GM21737 (cell line): ENCODE data around the gene YPEL3.
A peak's percentile ranks its signal among the peaks of the same experiment; 100 is the strongest.

ENCODE experiments used
- ATAC-seq: cut with Tn5 transposase; IDR thresholded peaks from one replicate; pipeline ENCODE4 v1.9.1; 2021; ENCODE audit warnings: mild to moderate bottlenecking, moderate library complexity; ENCODE audit not compliant: unreplicated experiment

Gene YPEL3

DNA sequence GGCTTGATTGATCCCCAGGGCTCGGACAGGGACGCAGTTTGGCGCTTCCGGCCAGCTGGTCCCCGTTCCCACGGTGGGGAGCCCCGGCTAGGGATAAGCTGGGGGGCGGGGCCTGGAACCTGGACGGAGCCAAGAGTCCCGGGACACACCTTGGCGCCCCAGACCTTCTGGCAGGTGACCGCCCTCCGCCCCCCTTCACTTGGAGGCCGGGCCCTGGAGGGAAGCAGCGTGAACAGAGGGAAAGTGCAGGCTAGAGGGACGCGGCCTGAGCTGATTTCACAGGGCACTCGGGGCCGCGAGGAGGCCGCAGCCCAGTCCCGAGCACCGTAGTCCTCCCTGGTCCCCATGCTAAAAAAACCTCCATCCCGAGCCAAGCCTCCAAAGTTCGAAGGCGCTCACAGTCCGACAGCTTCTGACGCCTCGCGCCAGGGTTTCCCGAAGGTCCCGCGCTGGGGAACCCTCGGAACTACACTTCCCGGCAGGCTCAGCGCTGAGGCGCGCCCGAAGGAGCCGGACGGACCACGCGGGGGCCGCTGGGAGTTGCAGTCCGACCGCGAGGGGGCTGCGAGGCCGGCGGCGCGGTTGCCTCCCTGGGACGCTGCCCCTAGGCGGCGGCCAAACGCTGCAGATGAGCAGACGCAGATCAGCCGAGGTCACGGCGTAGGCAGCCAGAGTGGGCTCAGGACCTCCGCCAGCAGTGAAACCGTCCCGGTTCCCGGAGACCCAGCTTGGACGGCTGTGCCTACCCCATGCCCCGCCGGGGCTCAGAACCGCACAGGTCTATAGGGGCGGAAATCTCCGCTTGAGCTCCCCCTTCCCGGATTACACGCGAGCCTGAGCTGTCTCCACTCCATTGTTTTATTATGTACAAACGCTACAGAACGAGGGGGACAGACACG, 4.3 kb downstream of the YPEL3 start, which contains the start of gene TBX6:
TBX6 (minus strand) TSS at position 451 of the 899 bp plus-strand sequence. CDS start 731 bp downstream, outside the sequence.
- peak; percentile 60 for ATAC-seq

DNA sequence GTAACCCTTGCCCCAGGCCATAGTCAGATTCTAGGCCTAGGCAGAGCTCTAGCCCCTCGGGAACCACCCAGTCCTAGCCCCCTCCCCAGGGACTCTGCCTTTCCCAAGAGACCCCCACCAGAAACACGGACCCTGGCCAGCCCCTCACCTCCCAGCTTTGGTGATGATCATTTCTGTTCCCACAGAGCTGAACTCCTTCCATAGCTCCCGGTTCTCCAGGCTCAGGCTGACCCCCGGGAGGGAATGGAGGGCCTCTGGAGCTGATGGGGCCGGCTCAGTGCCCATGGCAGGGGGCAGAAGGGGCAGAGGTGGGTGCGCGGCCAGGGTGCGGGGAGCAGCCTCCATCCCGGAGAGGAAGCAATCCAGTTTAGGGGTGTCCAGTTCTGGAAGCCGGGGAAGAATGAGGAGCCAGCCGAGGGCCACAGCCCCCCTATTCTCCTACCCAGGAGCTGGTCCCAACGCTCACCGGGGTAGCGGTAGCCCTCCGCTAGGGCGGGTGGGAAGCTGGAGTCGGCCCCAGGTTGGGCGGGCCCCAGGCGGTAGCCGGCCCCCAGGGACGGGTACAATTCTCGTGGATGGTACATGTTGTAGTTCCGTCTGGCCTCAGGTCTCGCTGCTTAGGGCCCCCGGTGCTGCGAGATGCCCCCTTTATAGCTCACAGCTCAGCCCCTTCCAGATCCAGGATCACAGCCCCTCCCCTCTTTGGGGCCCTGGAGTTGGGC, 5.2 kb downstream of the YPEL3 start:
- no peak for ATAC-seq

DNA sequence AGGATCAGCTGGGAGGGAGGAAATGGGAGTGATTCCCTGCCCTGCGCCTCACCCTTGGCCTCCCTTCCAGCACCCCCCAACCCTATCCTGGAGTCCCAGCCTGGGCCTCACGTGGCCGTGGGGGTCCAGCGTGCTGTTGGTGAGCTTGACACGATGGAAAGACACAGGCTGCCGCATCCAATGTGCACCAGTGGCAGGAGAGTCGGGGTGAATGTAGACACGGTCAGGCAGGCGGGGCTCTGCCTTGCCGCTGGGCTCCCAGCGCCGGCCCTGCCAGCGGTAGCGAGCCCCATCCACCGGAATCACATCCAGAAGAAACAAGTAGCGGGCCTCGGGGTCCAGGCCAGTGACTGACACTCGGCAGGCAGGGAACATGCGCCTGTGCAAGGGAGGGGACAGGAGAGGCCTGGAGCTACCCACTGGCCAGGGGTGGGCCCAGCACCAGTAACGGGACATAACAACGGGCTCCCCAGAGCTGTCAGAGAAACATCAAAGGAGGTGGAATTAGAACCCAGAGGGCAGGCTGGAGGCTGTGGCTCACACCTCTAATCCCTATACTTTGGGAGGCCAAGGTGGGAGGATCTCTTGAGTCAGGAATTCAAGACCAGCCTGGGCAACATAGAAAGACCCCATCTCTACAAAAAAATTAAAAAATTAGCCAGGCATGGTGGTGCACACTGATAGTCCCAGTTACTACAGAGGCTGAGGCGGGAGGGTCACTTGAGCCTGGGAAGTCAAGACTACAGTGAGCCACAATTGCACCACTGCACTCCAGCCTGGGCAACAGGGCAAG, 7.0 kb downstream of the YPEL3 start:
- no peak for ATAC-seq

DNA sequence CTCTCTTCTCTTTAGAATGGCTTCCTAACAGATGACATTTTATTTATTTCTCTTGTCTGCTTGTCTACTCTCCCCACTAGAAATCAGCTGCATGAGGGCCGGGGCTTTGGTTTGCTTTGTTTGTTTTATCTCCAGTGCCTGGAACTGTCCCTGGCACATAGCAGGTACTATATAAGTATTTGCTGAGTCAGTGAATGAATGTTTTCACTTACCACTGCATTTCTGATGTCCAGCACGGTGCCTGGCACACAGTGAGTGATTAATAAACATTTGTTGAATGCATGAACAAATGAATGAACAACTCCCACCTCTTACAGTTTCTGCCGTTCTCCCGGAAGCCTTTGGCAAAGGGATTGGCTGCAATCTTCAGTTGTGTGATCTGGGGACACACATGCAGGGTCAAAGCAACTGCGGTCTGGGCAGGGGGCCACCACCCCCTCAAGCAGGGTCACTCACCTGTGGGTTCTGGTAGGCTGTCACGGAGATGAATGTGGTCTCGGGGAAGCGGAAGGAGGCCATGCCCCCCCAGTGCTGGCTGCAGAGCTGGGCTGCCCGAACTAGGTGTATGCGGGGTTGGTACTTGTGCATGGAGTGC, 7.7 kb downstream of the YPEL3 start:
- no peak for ATAC-seq

DNA sequence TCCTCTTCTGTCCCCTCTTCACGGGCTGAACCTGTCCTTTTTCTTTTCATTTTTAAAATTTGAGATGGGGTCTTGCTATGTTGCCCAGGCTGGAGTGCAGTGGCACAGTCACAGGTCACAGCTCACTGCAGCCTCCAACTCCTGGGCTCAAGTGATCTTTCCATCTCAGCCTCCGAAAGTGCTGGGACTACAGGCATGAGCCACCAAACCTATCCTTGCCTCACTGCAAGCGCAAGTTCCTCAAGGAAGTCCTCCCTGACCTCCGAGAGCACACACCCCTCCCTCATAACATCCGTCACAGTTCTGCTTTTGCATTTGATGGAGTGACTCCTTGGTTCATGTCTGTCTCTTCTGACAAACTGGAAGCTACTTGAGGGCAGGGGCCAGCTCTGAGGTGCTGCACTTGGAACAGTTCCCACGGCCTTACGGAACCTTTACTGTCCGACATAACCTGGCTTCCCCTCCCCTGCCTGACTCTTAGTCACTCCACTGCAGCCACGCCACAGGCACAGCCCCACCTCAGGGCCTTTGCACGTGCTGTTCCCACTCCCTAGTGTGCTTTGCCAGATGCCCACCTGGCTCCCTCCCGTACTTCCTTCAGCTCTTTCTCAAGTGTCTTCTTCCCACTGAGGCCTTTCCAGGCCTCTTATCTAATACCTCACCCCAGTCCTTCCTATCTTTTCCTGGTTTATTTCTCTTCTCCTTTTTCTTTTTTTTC, 8.7 kb downstream of the YPEL3 start:
- no peak for ATAC-seq

DNA sequence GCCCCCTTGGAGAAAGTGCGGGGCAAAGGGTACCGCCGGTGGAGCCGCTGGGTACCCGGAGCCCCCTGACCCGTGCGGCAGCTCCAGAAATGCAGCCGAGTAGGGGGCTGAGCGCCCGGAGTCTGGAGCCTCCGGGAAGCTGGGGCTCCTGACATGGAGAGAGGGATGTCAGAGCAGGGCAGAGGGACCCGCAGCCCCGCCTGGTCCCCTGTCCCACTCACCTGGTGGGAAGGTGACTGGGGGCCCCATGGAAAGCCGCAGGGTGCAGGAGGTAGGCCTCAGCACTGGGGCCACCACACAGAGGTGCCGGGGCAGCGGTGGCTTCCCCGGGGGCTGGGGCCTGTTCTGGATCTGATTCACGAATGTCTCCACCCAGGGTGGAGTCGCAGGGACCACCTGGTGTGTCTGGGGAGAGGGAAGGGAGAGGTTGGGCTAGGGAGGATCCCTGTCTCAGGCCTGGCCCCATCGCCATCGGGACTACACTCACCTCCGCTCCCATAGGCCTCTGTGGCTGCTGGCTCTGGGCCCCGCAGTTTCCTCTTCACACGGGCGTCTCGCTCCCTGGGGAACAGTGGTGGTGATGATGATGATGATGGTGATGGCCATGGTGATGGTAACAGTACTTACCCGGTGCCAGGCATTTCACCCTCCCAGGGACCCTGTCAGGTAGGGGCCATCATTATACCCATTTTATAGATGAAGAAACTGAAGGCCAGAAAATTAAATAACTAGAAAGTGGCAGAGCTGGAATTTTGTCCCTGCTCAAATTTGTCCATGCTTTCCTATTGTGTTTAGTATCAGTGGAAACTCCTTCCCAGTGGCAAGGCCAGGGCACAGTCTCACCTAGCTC, 9.5 kb downstream of the YPEL3 start:
- ATAC-seq, result no peak

DNA sequence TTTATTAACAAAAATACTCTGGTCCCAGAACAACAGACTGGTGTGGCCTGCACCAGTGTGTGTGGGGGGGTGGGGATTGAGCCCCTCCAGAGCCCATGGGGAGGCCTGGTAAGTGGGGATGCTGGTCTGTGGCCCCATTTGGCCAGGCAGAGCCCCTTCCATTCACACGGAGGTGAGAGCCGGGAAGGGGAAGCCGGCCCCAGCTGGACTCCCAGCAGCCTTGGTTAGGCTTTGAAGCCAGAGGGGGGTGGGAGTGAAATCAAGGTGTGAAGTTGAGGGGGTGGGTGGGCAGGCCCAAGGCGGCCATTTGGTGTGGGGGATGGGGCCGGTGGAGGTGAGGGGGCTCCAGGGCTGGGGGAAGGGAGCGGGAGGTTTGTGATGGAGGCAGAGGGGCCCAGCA, 10.2 kb downstream of the YPEL3 start:
- ATAC-seq, result no peak

DNA sequence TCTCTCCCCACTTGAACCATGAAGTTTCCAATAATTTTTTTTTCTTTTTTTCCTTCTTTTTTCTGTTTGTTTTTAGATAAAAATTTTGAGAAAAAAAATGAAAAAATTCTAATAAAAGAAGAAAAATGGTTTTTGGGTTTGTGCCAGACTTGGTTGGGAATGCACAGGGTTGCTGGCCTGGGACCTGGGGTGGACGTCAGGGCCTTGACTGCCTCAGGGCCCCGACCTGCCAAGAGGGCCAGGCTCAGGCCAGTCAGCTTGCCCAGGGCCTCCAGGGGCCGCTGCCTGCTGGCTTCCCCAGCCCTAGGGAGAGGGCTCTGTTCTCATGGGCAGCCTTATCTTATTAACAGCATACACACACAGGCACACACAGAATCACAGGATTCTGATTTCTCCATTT, 10.8 kb downstream of the YPEL3 start:
- no peak for ATAC-seq

DNA sequence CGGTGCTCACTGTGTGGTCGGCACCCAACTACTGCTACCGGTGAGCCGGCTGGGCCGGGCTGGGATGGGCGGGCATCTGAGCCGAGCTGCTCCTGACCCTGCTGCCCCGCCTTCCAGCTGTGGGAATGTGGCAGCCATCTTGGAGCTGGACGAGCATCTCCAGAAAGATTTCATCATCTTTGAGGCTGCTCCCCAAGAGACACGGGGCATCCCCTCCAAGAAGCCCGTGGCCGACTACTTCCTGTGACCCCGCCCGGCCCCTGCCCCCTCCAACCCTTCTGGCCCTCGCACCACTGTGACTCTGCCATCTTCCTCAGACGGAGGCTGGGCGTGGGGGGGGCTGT, 11.2 kb downstream of the YPEL3 start:
- ATAC-seq, result no peak

DNA sequence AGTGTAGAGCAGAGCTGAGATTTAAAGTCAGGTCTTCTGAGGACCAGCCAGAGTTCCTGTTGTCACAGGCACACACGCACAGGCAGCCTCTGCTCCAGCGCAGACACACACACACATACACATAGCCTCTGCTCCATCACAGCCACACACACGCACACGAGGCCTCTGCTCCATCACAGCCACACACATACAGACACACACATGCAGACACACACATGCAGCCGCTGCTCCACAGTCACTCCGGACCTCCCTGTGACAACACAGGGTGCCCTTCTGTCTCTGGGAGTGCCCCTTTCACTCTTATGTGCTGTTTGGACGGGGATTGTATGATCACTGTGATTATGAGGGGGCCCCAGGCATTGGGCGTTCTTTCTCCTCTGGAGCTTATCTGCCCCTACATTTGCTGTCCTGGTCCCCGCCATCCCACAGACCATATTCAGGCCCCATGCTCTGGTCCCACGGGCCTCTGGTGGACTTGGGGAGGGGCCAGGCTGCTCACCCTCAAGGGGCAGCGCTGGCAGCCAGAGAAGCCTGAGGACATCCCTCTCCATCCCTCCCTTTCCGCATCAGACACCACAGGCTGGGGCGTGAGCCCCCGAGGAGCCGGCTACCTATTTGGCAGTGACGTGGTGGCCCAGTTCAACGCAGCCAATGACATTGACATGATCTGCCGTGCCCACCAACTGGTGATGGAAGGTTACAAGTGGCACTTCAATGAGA, 11.8 kb downstream of the YPEL3 start:
- ATAC-seq, result no peak

DNA sequence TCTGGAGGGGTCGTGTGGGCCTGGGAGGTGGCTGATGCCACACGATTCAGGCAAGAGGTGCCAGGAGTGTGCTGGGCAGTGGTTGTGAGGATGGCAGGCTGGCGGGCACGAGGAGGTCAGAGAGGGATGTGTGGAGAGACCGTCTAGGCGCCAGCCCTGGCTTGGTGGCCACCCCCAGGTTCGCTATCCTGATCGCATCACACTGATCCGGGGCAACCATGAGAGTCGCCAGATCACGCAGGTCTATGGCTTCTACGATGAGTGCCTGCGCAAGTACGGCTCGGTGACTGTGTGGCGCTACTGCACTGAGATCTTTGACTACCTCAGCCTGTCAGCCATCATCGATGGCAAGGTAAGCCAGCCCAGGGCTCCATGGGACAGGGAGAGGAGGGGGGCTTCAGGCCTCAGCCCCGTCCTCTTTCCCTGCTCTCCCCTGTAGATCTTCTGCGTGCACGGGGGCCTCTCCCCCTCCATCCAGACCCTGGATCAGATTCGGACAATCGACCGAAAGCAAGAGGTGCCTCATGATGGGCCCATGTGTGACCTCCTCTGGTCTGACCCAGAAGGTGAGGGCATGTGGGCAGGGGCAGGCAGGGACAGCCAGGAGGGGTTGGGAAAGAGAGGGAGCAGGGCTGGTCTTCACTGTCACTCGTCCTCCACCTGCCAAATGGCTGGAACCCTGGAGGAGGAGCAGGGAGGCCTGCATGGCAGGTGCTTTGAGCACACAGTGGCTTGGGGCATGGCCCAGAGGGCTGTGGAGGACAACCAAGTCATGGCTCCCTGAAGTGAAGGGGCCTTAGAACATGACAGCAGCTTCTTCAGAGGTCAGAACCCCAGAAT, 12.6 kb downstream of the YPEL3 start:
- no peak for ATAC-seq

DNA sequence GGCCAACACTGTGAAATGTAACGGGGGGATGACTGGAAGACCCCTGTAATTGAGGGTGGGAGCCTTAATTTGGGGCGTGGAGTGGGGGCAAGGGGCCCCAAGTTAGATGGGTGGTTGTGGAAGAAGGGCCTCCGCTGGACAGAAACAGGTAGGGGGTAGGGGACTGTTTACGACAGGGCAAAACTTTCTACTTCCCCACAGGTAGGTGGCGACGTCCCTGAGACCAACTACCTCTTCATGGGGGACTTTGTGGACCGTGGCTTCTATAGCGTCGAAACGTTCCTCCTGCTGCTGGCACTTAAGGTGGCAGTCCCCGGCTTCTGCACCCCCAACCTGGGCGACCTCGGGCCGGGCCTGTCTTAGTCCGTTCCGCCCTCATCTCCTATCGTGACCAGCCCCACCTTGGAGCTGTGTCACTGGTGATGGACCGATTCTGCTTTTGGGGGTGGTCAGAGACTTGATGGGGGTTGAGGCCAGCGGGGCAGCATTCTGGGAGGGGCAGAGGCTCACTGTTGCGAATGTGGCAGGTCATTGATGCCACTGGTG, 13.4 kb downstream of the YPEL3 start:
- no peak for ATAC-seq

DNA sequence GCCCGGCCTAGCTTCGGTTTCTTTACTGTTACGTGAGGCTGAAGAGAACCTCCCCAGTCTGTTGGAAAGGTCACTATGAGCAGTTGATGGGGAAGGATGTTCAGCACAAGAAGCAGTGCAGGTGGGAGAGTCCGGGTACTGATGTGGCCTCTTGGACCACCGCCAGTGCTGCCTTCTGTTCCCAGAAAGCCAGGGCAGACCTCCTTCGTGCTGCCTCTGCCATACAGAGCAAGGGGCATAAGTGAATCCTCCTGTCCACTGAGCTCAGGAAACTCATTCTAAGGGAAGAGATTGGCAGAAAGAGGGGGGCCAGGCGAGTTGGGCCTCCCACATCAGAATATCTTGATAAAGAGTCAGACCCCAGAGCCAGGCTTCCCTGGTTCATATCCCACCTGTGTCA, 16.5 kb downstream of the YPEL3 start:
- ATAC-seq, result no peak

DNA sequence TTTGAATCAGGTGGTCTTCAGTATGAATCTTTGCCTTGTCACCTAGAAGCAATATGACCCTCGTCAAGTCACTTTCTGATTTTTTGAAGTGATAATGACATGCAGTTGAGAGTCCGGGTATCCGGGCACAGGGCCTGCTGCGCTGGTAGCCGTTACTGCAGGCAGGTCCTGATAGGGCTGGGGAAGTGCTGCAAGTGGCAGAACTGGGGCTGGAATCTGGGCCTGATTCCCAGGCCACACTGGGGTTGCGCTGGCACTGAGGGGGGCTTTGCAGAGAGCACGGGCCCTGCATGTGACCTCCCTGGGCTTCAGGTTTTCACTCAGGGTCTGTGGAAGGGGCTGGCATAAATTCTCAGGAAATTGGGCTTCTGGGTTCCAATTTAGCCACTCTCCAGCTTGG, 17.3 kb downstream of the YPEL3 start:
- no peak for ATAC-seq

DNA sequence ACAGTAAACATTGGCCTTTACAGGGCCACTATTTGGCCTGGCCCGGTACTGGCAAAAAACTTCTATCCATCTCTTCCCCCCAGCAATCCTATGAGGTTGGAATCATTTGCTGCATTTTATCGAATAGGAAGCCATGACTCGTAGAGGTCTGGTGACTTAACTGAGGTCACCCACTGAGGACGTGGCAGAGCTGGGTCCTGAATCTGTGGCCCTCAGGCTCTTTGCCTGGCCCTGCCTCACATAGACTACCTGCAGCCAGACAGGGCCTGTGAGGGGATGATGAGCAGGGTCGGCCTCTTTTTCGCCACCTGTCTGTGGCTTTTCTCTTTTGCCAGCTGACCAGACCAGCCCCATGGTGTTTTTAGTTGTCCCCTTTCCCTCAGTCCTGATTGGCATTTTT, 18.4 kb downstream of the YPEL3 start:
- ATAC-seq, result no peak

DNA sequence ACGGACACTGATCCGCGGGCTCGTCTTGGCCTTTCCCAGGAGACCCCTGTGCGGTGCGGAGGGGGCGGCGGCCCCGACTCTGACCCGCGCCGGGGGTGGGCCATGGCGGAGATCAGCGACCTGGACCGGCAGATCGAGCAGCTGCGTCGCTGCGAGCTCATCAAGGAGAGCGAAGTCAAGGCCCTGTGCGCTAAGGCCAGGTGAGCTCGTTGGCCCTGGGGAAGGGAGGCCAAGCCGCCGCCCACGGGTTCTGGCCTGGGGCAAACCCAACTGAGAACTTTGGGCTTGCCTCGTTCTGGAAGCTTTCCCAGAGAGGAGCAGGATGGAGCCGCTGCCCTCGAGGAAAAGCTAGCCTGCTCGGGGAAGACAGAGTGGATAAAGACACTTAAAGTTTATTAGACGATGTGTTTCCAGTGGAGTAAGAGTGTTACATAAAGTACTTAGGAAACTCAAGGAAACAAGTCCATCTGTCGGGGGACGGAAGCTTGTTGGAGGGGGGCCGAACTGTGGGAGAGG, 19.7 kb downstream of the YPEL3 start:
- ATAC-seq, result peak; percentile 33

DNA sequence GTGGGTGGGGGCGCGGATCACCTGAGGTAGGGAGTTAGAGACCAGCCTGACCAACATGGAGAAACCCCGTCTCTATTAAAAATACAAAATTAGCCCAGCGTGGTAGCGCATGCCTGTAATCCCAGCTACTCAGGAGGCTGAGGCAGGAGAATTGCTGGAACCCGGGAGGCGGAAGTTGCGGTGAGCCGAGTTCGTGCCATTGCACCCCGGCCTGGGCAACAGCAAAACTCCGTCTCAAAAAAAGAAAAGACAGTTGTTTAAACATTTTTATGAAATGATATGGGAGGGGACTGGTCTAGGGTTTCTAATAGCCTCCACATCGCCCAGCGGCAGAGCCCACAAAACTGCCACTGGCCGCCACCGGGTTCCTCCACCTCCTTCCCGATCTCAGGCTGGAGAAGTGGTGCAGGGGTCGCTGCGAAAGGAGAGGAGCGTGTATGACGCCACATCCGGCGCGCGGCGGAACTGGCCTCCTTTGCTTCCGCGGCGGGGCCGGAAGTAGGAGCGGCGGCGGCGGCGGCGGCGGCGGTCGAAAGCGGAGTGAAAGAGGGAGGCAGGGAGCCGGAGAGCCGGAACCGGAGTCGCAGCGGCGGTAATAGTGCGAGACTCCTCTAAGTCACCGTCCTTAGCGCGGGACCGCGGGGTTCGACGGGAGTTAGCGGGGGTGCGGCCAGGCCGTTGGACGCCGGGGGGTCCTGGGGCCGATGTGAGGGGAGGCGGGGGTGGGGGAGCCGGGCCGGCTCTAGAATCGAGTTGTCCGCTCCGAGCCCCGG, 20.3 kb downstream of the YPEL3 start, which contains the start of gene PPP4C:
PPP4C (plus strand) TSS at position 492 of the 773 bp plus-strand sequence. CDS start 384 bp downstream, outside the sequence.
- peak; percentile 63 for ATAC-seq
